GM12878 (cell line): Measurements from ENCODE around the gene GRK2. TPM values are rescaled to one million over a fixed set of nuclear protein-coding genes. Genes with fewer than 3 reads are reported as not detected.

Source experiments
- ASH2L ChIP-seq: fragments of 300-600, 200-600 bp; sonication (generic); IDR thresholded peaks from 2 replicates; pipeline ENCODE4 v1.6.1; 2017; ENCODE audit warnings: low read depth, mild to moderate bottlenecking, borderline replicate concordance
- BACH1 ChIP-seq: fragments of 450-650 bp; IDR thresholded peaks from 2 replicates; pipeline ENCODE4 v1.6.1; 2017; ENCODE audit warnings: mild to moderate bottlenecking, borderline replicate concordance
- DPF2 ChIP-seq: fragments of 450-650 bp; IDR thresholded peaks from 2 replicates; pipeline ENCODE4 v1.6.1; 2017; ENCODE audit warnings: mild to moderate bottlenecking
- EGR1 ChIP-seq, 2 experiments: IDR thresholded peaks; 1 replicate in 1 of 2; 2 replicates in 1 of 2; pipeline ENCODE4 v1.6.1; 2011 to 2012; ENCODE audit warnings: low read depth in 2 of 2, low read length in 2 of 2, borderline replicate concordance in 1 of 2, mild to moderate bottlenecking in 1 of 2, moderate library complexity in 1 of 2
- GATAD2B ChIP-seq: fragments of 450-650 bp; conservative IDR thresholded peaks from 2 replicates; pipeline ENCODE4 v1.6.1; 2017; ENCODE audit warnings: low read depth, mild to moderate bottlenecking, moderate library complexity
- HCFC1 ChIP-seq: fragments of 150-350 bp; IDR thresholded peaks from 2 replicates; pipeline ENCODE4 v1.6.1; 2014; ENCODE audit warnings: low read length
- LARP7 ChIP-seq: fragments of 450-650 bp; IDR thresholded peaks from 2 replicates; pipeline ENCODE4 v1.6.1; 2017; ENCODE audit warnings: mild to moderate bottlenecking
- NR2C1 ChIP-seq: fragments of 450-650 bp; IDR thresholded peaks from 2 replicates; pipeline ENCODE4 v1.6.1; 2017; ENCODE audit warnings: antibody characterized with exemption, mild to moderate bottlenecking, moderate library complexity
- POLR2A ChIP-seq: IDR thresholded peaks from 2 replicates; pipeline ENCODE4 v1.6.1; 2011; ENCODE audit warnings: low read depth, mild to moderate bottlenecking, low read length
- TAF1 ChIP-seq: IDR thresholded peaks from 2 replicates; pipeline ENCODE4 v1.6.1; 2011; ENCODE audit warnings: mild to moderate bottlenecking, low read depth, low read length, borderline replicate concordance
- YY1 ChIP-seq: IDR thresholded peaks from 2 replicates; pipeline ENCODE4 v1.6.1; 2011; ENCODE audit warnings: low read depth, mild to moderate bottlenecking, low read length
- polyA plus RNA-seq, 11 experiments: library from polyadenylated mRNA; depleted of rRNA in 4 of 11; unstranded in 6 of 11; stranded (reverse) in 5 of 11; fragments of >200 nt; fragmentation: Nextera tagmentation in 4 of 11; fragmentation: Illumina TruSeq in 1 of 11; extraction: Ambion mirVana in 4 of 11; extraction: Trizol in 1 of 11; gene quantifications; 1 replicate in 1 of 11; 2 replicates in 10 of 11; pipeline versions ENCODE4 v1.2.1 to v1.2.3, GENCODE V29; 2011 to 2016; ENCODE audit warnings: inconsistent platforms in 2 of 11, missing spikeins in 2 of 11, low read depth in 1 of 11
- total RNA-seq, 4 experiments: library from RNA; depleted of rRNA in 3 of 4; stranded (reverse); fragments of >200 nt in 3 of 4; fragmentation: Illumina TruSeq in 1 of 4; extraction: Trizol in 1 of 4; gene quantifications; 2 replicates each; pipeline versions ENCODE4 v1.2.1 to v1.2.3, GENCODE V29; 2013 to 2021
- TF ChIP-seq, protein P1 (sequence below): fragments of 450-650 bp; formaldehyde crosslinking; IDR thresholded peaks from 2 replicates; pipeline ENCODE4 v1.4.0; 2022; ENCODE audit warnings: mild to moderate bottlenecking, moderate library complexity

GRK2 gene
- total and polyA plus RNA-seq, 10 of the 15 experiments (the other 5 are each of a cell fraction or from before 2014, with no cell fraction given), result 1.0 to 160 (median 66.1) TPM

DNA sequence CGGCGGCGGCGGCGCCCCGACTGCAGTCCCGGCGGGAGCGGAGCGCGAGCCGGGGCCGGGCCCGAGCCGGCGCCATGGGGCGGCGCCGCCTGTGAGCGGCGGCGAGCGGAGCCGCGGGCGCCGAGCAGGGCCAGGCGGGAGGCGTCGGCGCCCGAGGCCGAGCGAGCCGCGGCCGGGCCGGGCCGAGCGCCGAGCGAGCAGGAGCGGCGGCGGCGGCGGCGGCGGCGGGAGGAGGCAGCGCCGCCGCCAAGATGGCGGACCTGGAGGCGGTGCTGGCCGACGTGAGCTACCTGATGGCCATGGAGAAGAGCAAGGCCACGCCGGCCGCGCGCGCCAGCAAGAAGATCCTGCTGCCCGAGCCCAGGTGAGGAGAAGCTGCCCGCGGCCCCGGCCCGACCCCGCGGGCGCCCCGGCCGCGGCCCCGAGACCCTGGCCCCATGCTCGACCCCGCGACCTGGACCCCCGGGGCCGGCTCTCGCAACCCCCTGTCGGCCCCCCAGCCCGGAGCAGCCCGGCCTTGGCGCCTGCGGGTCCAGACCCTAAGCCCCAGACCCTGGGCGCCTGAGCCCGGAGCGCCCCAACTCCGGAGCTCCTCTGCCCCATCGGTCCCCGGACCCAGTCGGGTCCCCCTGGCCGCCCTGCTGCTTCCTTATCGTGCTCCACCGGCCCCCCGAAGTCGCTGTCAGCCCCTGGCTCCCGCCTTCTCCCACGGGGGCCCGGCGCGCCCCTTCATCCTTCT is at the start of gene GRK2 (continued):
- TF ChIP-seq, protein P1, sequence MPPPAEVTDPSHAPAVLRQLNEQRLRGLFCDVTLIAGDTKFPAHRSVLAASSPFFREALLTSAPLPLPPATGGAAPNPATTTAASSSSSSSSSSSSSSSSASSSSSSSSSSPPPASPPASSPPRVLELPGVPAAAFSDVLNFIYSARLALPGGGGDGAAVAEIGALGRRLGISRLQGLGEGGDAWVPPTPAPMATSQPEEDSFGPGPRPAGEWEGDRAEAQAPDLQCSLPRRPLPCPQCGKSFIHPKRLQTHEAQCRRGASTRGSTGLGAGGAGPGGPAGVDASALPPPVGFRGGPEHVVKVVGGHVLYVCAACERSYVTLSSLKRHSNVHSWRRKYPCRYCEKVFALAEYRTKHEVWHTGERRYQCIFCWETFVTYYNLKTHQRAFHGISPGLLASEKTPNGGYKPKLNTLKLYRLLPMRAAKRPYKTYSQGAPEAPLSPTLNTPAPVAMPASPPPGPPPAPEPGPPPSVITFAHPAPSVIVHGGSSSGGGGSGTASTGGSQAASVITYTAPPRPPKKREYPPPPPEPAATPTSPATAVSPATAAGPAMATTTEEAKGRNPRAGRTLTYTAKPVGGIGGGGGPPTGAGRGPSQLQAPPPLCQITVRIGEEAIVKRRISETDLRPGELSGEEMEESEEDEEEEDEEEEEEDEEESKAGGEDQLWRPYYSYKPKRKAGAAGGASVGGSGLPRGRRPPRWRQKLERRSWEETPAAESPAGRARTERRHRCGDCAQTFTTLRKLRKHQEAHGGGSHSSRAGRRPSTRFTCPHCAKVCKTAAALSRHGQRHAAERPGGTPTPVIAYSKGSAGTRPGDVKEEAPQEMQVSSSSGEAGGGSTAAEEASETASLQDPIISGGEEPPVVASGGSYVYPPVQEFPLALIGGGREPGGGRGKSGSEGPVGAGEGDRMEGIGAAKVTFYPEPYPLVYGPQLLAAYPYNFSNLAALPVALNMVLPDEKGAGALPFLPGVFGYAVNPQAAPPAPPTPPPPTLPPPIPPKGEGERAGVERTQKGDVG, result no peak
- peak; percentile 10 for TF ChIP-seq DPF2
- peak; percentile 90 for TF ChIP-seq YY1
- peak; percentile 55; the same call in 1 of the 2 replicates for TF ChIP-seq BACH1
- peak; percentile 56; the same call in 1 of the 2 replicates for TF ChIP-seq GATAD2B
- TF ChIP-seq EGR1 (IDR thresholded peaks at IDR 0.05; ENCODE audit: borderline replicate concordance in 1 of 2, low read depth in 2 of 2, low read length in 2 of 2), result 0 out of 3 replicates have a peak, but pooled peaks of 1 of the 2 experiments have one; percentile 19
- TF ChIP-seq LARP7, result peak; percentile 90
- peak; percentile 62; the same call in 1 of the 2 replicates for TF ChIP-seq TAF1
- TF ChIP-seq ASH2L, result no peak
- TF ChIP-seq POLR2A, result peak; percentile 52; the same call in 1 of the 2 replicates
- TF ChIP-seq HCFC1, result no peak
- 0 out of 2 replicates have a peak, but pooled peaks have one; percentile 22 for TF ChIP-seq NR2C1
